Measurements from ENCODE around the gene RBM47. TPM values are rescaled to one million over a fixed set of nuclear protein-coding genes. Genes with fewer than 3 reads are reported as not detected.
"Not testable (repeated sequence)": the region's sequence is repeated elsewhere in the genome, so short reads cannot be mapped to it uniquely, and the experiment has no call there.

The RBM47 gene
- polyA plus RNA-seq, 6 donors from 2014 or later = 1.3 to 1.9 (median 1.4) TPM; not detected in 1

GRCh38 chr4:40438384-40439026 lies 191.2 kb downstream of the RBM47 start:
- Mint-ChIP-seq H3K9me3 (peaks cover 0 to 4% (median 0%) of the 10 kb centered on the region in 7 donors), H3K27me3 (no peaks in the 10 kb centered on the region), H3K4me3 (no peak overlapping the region), H3K27ac (no peak overlapping the region), H3K36me3 (no peaks in the 10 kb centered on the region), H3K4me1 (no peaks in the 10 kb centered on the region)
- DNase-seq (no peak), ATAC-seq (ENCODE audit: low read depth in 2 of 2) (no peak)

- Mint-ChIP-seq H3K4me1 (no peaks in the 10 kb centered on the region), H3K27ac (no peak overlapping the region), H3K36me3 (no peaks in the 10 kb centered on the region), H3K27me3 (no peaks in the 10 kb centered on the region), H3K9me3 (peaks cover 0 to 4% (median 0%) of the 10 kb centered on the region in 7 donors), H3K4me3 (no peak overlapping the region)
- no peak for DNase-seq
- no peak for ATAC-seq (ENCODE audit: low read depth in 2 of 2)
These were observed 191.8 kb downstream of the RBM47 start for GRCh38 chr4:40437741-40438383.

GRCh38 chr4:40435306-40435705 lies 194.4 kb downstream of the RBM47 start:
- H3K27me3 Mint-ChIP-seq; DNase-seq; ATAC-seq (ENCODE audit: low read depth in 2 of 2); H3K4me1 Mint-ChIP-seq; H3K36me3 Mint-ChIP-seq; H3K9me3 Mint-ChIP-seq; H3K4me3 Mint-ChIP-seq: not testable (repeated sequence)
- H3K27ac Mint-ChIP-seq = peak overlapping the region in 1 of 6 donors; percentile 15

- H3K27me3 Mint-ChIP-seq = no peaks in the 10 kb centered on the region
- no peak for ATAC-seq (ENCODE audit: low read depth in 2 of 2)
- peak overlapping the region in 1 of 6 donors; percentile 33 for H3K27ac Mint-ChIP-seq
- H3K36me3 Mint-ChIP-seq = peaks cover 0 to 9% of the 10 kb centered on the region in 2 donors
- peaks cover 0 to 5% (median 0%) of the 10 kb centered on the region in 7 donors for H3K9me3 Mint-ChIP-seq
- DNase-seq = no peak
- no peaks in the 10 kb centered on the region for H3K4me1 Mint-ChIP-seq
- no peak overlapping the region for H3K4me3 Mint-ChIP-seq
These were observed 195.5 kb downstream of the RBM47 start for GRCh38 chr4:40434126-40434687.

GRCh38 chr4:40432504-40432903 lies 197.2 kb downstream of the RBM47 start:
- no peak for ATAC-seq (ENCODE audit: low read depth in 2 of 2)
- Mint-ChIP-seq H3K27ac (no peak overlapping the region), H3K4me3 (no peak overlapping the region), H3K9me3 (peaks cover 0 to 5% (median 0%) of the 10 kb centered on the region in 7 donors), H3K27me3 (no peaks in the 10 kb centered on the region), H3K4me1 (no peaks in the 10 kb centered on the region), H3K36me3 (peaks cover 0 to 9% of the 10 kb centered on the region in 2 donors)
- no peak for DNase-seq

- ATAC-seq (ENCODE audit: low read depth in 2 of 2); H3K36me3 Mint-ChIP-seq; H3K27me3 Mint-ChIP-seq; H3K4me3 Mint-ChIP-seq; H3K4me1 Mint-ChIP-seq; H3K9me3 Mint-ChIP-seq; H3K27ac Mint-ChIP-seq; DNase-seq: not testable (repeated sequence)
These were observed 201.8 kb downstream of the RBM47 start for GRCh38 chr4:40427871-40428270.

GRCh38 chr4:40427128-40427527 lies 202.5 kb downstream of the RBM47 start:
- Mint-ChIP-seq H3K4me3 (no peak overlapping the region), H3K27me3 (no peaks in the 10 kb centered on the region), H3K9me3 (peaks cover 0 to 5% (median 0%) of the 10 kb centered on the region in 7 donors), H3K36me3 (peaks cover 6 to 9% of the 10 kb centered on the region in 2 donors), H3K27ac (no peak overlapping the region), H3K4me1 (no peaks in the 10 kb centered on the region)
- DNase-seq = no peak
- ATAC-seq (ENCODE audit: low read depth in 2 of 2) = no peak

GRCh38 chr4:40425799-40426574 lies 203.7 kb downstream of the RBM47 start:
- ATAC-seq (ENCODE audit: low read depth in 2 of 2) (no peak), DNase-seq (no peak)
- Mint-ChIP-seq H3K27me3 (no peaks in the 10 kb centered on the region), H3K4me3 (no peak overlapping the region), H3K9me3 (no peaks in the 10 kb centered on the region), H3K4me1 (no peaks in the 10 kb centered on the region), H3K27ac (peak overlapping the region in 1 of 6 donors; percentile 34), H3K36me3 (peaks cover 0 to 6% of the 10 kb centered on the region in 2 donors)

- Mint-ChIP-seq H3K9me3 (peaks cover 0 to 3% (median 2%) of the 10 kb centered on the region in 7 donors), H3K27ac (peak overlapping the region in 1 of 6 donors; percentile 39), H3K36me3 (peaks cover 3 to 6% of the 10 kb centered on the region in 2 donors), H3K27me3 (no peaks in the 10 kb centered on the region), H3K4me1 (no peaks in the 10 kb centered on the region), H3K4me3 (no peak overlapping the region)
- ATAC-seq (ENCODE audit: low read depth in 2 of 2) = no peak
- no peak for DNase-seq
These were observed 205.9 kb downstream of the RBM47 start for GRCh38 chr4:40423735-40424134.

- H3K4me1 Mint-ChIP-seq = peaks cover 0 to 3% (median 0%) of the 10 kb centered on the region in 3 donors
- H3K9me3 Mint-ChIP-seq = peaks cover 0 to 11% (median 6%) of the 10 kb centered on the region in 7 donors
- no peak overlapping the region for H3K4me3 Mint-ChIP-seq
- ATAC-seq (ENCODE audit: low read depth in 2 of 2) (no peak), DNase-seq (no peak)
- H3K27ac Mint-ChIP-seq = no peak overlapping the region
- H3K27me3 Mint-ChIP-seq = no peaks in the 10 kb centered on the region
- H3K36me3 Mint-ChIP-seq = peaks cover 11 to 12% of the 10 kb centered on the region in 2 donors
These were observed 207.6 kb downstream of the RBM47 start for GRCh38 chr4:40421839-40422708.

- no peak for ATAC-seq (ENCODE audit: low read depth in 2 of 2)
- H3K4me3 Mint-ChIP-seq = no peak overlapping the region
- DNase-seq = no peak
- peak overlapping the region in 1 of 6 donors; percentile 23 for H3K27ac Mint-ChIP-seq
- H3K27me3 Mint-ChIP-seq = peaks cover 0 to 1% (median 0%) of the 10 kb centered on the region in 3 donors
- peaks cover 0 to 3% (median 0%) of the 10 kb centered on the region in 3 donors for H3K4me1 Mint-ChIP-seq
- peaks cover 0 to 11% (median 6%) of the 10 kb centered on the region in 7 donors for H3K9me3 Mint-ChIP-seq
- H3K36me3 Mint-ChIP-seq = peaks cover 5 to 12% of the 10 kb centered on the region in 2 donors
These were observed 210.3 kb downstream of the RBM47 start for GRCh38 chr4:40419231-40419912.

All from naive B cell (primary cell).